NCI-H2227 treated with DMSO at 0.1 percent for 48 hours (cell line): ENCODE measurements around the gene NNT.
"Not testable (repeated sequence)": the region's sequence is repeated elsewhere in the genome, so short reads cannot be mapped to it uniquely, and the experiment has no call there.

Source experiments
- DNase-seq: peaks from one replicate; lab custom pipeline; 2025; lab: John Stamatoyannopoulos, UW

Gene NNT

DNA sequence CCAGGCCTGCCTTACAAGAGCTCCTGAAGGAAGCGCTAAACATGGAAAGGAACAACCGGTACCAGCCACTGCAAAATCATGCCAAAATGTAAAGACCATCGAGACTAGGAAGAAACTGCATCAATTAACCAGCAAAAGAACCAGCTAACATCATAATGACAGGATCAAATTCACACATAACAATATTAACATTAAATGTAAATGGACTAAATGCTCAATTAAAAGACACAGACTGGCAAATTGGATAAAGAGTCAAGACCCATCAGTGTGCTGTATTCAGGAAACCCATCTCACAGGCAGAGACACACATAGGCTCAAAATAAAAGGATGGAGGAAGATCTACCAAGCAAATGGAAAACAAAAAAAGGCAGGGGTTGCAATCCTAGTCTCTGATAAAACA, 116.8 kb downstream of the NNT start:
- not testable (repeated sequence) for DNase-seq

DNA sequence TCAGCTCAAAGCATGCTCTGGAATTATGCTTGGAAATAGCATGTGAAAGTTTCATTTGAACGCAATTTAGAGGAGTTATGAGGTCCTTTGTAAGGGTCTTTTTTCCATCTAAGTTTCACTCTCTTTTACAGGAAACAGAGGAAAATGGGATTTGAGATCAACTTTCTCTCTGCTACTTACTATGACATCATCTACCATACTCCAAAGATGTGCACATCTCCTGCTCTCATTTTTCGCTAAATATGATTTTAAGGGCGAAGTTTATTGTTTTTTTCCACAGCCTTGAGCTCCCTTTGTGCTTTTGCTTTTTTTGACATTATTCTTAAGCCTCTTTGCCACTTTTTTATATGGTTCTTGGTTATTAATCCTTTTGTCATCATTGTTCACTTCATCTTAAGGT, 125.6 kb downstream of the NNT start:
- no peak for DNase-seq

DNA sequence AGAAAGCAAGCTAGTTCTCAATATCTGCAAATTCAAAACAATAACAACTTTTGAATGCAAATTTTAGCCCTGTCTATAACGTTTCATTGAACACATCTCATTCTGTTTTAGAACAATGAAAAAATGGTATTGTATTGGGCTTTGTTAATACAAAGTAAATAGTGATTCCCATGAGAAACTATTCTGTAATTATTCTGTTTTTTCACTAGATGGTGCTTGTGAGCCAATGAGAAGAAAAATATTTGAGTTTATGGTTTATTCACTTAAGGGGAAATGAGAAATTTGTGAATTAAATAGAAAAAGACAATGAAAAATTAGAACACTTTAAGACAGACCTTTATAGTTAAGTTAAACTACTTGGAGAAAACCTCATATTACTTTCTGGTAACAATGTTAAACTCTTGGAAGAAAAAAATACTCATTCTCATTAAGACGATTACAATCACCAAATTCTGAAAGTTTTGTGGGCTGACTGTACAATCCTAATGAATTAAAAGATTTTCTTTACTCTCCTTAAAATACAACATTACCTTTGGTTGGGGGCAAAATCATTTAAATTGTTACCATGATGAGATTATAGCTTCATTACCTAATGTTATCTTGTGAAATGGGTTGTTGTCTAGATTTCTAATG, 127.0 kb downstream of the NNT start:
- peak; percentile 45 for DNase-seq

DNA sequence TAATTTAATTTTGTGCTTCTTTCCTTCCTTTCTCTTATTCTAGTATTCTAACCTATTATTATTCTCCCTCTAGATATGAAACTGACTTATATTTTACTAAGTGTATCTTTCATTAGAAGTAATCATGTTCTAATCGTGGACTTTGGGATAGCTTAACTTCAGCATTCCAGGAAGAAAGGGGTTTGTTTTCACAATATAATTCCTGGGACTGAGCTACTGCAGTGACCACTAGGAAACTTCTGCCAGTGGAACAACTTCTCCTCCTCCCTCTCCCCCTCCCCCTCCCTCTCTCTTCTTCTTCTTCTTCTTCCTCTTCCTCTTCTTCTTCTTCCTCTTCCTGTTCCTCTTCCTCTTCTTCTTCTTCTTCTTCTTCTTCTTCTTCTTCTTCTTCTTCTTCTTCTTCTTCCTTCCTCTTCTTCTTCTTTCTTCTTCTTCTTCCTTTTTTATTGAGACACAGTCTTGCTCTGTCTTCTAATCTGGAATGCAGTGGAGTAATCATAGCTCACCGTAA, 127.9 kb downstream of the NNT start:
- no peak for DNase-seq

DNA sequence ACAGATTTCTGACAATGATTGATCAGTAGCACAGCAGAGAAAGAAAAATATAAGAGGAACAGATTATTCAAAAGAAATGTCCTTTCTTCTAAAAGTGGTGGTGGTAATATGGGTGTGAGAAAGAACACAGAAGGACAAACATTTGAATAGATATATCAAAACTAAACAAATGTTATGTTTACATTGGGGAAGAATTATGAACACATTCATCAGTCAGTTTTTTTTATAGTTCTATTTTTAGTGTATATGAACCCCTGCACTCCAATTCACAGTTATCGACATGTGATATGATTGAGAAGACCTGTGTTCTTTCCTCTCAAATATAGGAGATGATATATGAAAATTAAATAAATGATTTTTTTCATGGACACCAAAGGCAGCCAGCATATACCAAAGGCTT, 128.6 kb downstream of the NNT start:
- DNase-seq = no peak

DNA sequence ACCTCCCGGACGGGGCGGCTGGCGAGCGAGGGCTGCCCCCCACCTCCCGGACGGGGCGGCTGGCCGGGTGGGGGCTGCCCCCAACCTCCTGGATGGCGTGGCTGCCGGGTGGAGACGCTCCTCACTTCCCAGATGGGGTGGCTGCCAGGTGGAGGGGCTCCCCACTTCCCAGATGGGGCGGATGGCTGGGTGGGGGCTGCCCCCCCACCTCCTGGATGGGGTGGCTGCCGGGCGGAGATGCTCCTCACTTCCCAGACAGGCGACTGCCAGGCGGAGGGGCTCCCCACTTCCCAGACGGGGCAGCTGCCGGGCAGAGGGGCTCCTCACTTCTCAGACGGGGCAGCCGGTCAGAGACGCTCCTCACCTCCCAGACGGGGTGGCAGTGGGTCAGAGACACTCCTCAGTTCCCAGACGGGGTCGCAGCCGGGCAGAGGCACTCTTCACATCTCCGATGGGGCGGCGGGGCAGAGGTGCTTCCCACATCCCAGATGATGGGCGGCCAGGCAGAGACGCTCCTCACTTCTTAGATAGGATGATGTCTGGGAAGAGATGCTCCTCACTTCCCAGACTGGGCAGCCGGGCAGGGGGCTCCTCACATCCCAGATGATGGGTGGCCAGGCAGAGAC, 143.1 kb downstream of the NNT start:
- DNase-seq = not testable (repeated sequence)

DNA sequence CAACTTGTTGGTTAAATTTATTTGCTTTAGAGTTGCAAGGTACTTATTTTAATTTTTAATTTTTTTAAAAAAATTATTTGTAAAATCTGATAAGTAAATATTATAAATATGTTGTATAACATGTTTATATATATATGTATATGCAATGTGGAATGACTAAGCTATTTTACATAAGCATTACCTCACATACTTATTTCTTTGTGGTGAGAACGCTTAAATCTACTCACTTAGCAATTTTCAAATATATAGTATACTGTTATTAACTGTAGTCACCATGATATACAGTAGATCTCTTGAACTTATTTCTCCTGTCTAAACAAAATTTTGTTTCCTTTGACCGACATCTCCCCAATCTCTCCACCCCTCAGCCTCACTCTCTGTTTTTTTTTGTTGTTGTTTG, 147.8 kb downstream of the NNT start:
- DNase-seq = no peak

DNA sequence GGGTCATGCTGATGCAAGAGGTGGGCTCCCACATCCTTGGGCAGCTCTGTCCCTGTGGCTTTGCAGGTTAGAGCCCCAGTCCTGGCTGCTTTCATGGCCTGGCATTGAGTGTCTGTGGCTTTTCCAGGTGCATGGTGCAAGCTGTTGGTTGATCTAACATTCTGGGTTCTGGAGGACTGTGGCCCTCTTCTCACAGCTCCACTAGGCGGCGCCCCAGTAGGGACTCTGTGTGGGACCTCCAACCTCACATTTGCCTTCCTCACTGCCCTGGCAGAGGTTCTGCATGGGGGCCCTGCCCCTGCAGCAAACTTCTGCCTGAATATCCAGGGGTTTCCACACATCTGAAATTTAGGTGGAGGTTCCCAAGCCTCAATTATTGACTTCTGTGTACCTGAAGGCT, 150.1 kb downstream of the NNT start:
- no peak for DNase-seq
